H1 (cell line): ENCODE results near the gene TSHZ2. TPM values are rescaled to one million over a fixed set of nuclear protein-coding genes. Genes with fewer than 3 reads are reported as not detected.

ENCODE experiments used
- CTCF ChIA-PET: fragments of 300-600 bp; sonication (Branson Sonifier 250); formaldehyde crosslinking; loops from one replicate; lab custom pipeline; 2021; ENCODE audit not compliant: partially characterized antibody; lab: Charles Lee
- POLR2A ChIA-PET: fragments of 300-600 bp; sonication (Branson Sonifier 250); formaldehyde crosslinking; loops from one replicate; lab custom pipeline; 2021; ENCODE audit warnings: inconsistent platforms; ENCODE audit not compliant: partially characterized antibody; lab: Charles Lee
- DNase-seq, 2 experiments: peaks; one replicate each; pipeline versions ENCODE4 v3.0.0 to v3.0.0-alpha.2; 2010 to 2022; ENCODE audit warnings: low spot score in 2 of 2, low read depth in 1 of 2, mixed read lengths in 1 of 2
- FAIRE-seq: peaks from 2 replicates; lab custom pipeline; 2011; peaks lifted over from hg19 to GRCh38; lab: Jason Lieb, UNC
- H2AFZ ChIP-seq: 2 replicates; pipeline ENCODE4 v1.8.1; 2012; ENCODE audit warnings: low read length, inconsistent platforms
- H2AK5ac ChIP-seq: 2 replicates; pipeline ENCODE4 v1.6.1; 2013; ENCODE audit warnings: low read depth, low read length
- H2BK120ac ChIP-seq: replicated peaks from 2 replicates; pipeline ENCODE3; 2013; ENCODE audit warnings: low read depth, low read length, inconsistent platforms
- H2BK12ac ChIP-seq: 2 replicates; pipeline ENCODE4 v1.6.1; 2013; ENCODE audit warnings: low read depth, low read length
- H2BK15ac ChIP-seq: 2 replicates; pipeline ENCODE4 v1.6.1; 2013; ENCODE audit warnings: low read length
- H2BK20ac ChIP-seq: 2 replicates; pipeline ENCODE4 v1.6.1; 2013; ENCODE audit warnings: low read length
- H2BK5ac ChIP-seq: 2 replicates; pipeline ENCODE4 v1.6.1; 2013; ENCODE audit warnings: low read depth, low read length
- H3K14ac ChIP-seq: 2 replicates; pipeline ENCODE4 v1.6.1; 2013; ENCODE audit warnings: inconsistent platforms; ENCODE audit not compliant: insufficient read length
- H3K18ac ChIP-seq: 2 replicates; pipeline ENCODE4 v1.6.1; 2013; ENCODE audit warnings: low read length; ENCODE audit errors: extremely low read depth
- H3K23ac ChIP-seq: 2 replicates; pipeline ENCODE4 v1.6.1; 2013; ENCODE audit warnings: inconsistent platforms; ENCODE audit not compliant: insufficient read length
- H3K23me2 ChIP-seq: 2 replicates; pipeline ENCODE4 v1.6.1; 2013; ENCODE audit warnings: low read depth, low read length
- H3K27ac ChIP-seq: 2 replicates; pipeline ENCODE4 v1.6.1; 2011; ENCODE audit warnings: low read depth, low read length, inconsistent platforms
- H3K27me3 ChIP-seq, 4 experiments: replicated peaks in 1 of 4; 1 replicate in 1 of 4; 2 replicates in 3 of 4; pipeline versions ENCODE4 v1.6.1 to v1.8.1; 2011 to 2013; ENCODE audit warnings: low read length in 3 of 4, mild to moderate bottlenecking in 3 of 4, inconsistent platforms in 2 of 4, mixed read lengths in 2 of 4, moderate library complexity in 1 of 4; ENCODE audit not compliant: control insufficient read depth in 3 of 4, insufficient read depth in 3 of 4; ENCODE audit errors: extremely low read depth in 1 of 4
- H3K36me3 ChIP-seq, 4 experiments: 2 replicates each; pipeline versions ENCODE4 v1.6.1 to v1.8.1; 2011 to 2013; ENCODE audit warnings: mild to moderate bottlenecking in 4 of 4, low read length in 3 of 4, moderate library complexity in 2 of 4, control low read depth in 1 of 4, inconsistent platforms in 1 of 4; ENCODE audit not compliant: insufficient read depth in 4 of 4, control insufficient read depth in 2 of 4
- H3K4ac ChIP-seq: replicated peaks from 2 replicates; pipeline ENCODE3; 2013; ENCODE audit warnings: low read length, low read depth, mixed read lengths, inconsistent platforms; ENCODE audit not compliant: insufficient read length
- H3K4me1 ChIP-seq, 4 experiments: replicated peaks in 1 of 4; 1 replicate in 1 of 4; 2 replicates in 3 of 4; pipeline versions ENCODE4 v1.6.1 to v1.8.1; 2011 to 2013; ENCODE audit warnings: low read length in 3 of 4, inconsistent platforms in 2 of 4, mixed read lengths in 1 of 4; ENCODE audit not compliant: insufficient read depth in 4 of 4, control insufficient read depth in 3 of 4
- H3K4me2 ChIP-seq, 2 experiments: 2 replicates each; pipeline versions ENCODE4 v1.6.1 to v1.8.1; 2011 to 2013; ENCODE audit warnings: low read depth in 2 of 2, low read length in 2 of 2, control low read depth in 1 of 2, inconsistent platforms in 1 of 2, mild to moderate bottlenecking in 1 of 2; ENCODE audit not compliant: insufficient read depth in 1 of 2
- H3K4me3 ChIP-seq, 4 experiments: fragments of 200-600, 300-600 bp in 1 of 4; sonication (generic), shearing (Covaris generic), sonication (Bioruptor Twin) in 1 of 4; 2 replicates each; pipeline versions ENCODE4 v1.5.1 to v1.8.1; 2011 to 2016; ENCODE audit warnings: low read length in 4 of 4, low read depth in 3 of 4, control low read depth in 2 of 4, inconsistent platforms in 2 of 4, mild to moderate bottlenecking in 2 of 4, mixed read lengths in 1 of 4, moderate library complexity in 1 of 4; ENCODE audit not compliant: insufficient read depth in 2 of 4; ENCODE audit errors: extremely low read depth in 1 of 4
- H3K56ac ChIP-seq: replicated peaks from 2 replicates; pipeline ENCODE3; 2013; ENCODE audit warnings: low read depth, mild to moderate bottlenecking, mixed read lengths, low read length, inconsistent platforms; ENCODE audit not compliant: insufficient read length
- H3K79me1 ChIP-seq: 2 replicates; pipeline ENCODE4 v1.6.1; 2013; ENCODE audit warnings: low read depth, low read length, control low read depth
- H3K79me2 ChIP-seq, 2 experiments: 2 replicates each; pipeline versions ENCODE4 v1.6.1 to v1.8.1; 2012 to 2013; ENCODE audit warnings: low read length in 2 of 2, mild to moderate bottlenecking in 2 of 2, inconsistent platforms in 1 of 2; ENCODE audit not compliant: insufficient read depth in 2 of 2, control insufficient read depth in 1 of 2
- H3K9ac ChIP-seq, 4 experiments: replicated peaks in 1 of 4; 1 replicate in 1 of 4; 2 replicates in 3 of 4; pipeline versions ENCODE4 v1.6.1 to v1.8.1; 2011 to 2013; ENCODE audit warnings: low read depth in 3 of 4, low read length in 3 of 4, control low read depth in 2 of 4, mild to moderate bottlenecking in 2 of 4, moderate library complexity in 2 of 4, inconsistent platforms in 1 of 4; ENCODE audit errors: extremely low read depth in 1 of 4
- H3K9me3 ChIP-seq, 2 experiments: 2 replicates each; pipeline versions ENCODE4 v1.6.1 to v1.8.1; 2012 to 2013; ENCODE audit warnings: mild to moderate bottlenecking in 2 of 2, moderate library complexity in 2 of 2, control low read depth in 1 of 2, inconsistent platforms in 1 of 2, low read depth in 1 of 2, low read length in 1 of 2, mixed read lengths in 1 of 2; ENCODE audit not compliant: insufficient read depth in 2 of 2
- H4K20me1 ChIP-seq, 2 experiments: replicated peaks in 1 of 2; 2 replicates each; pipeline versions ENCODE3 to v1.8.1; 2011 to 2013; ENCODE audit warnings: inconsistent platforms in 2 of 2, low read length in 2 of 2, mild to moderate bottlenecking in 1 of 2; ENCODE audit not compliant: insufficient read depth in 2 of 2, control insufficient read depth in 1 of 2
- H4K5ac ChIP-seq: 2 replicates; pipeline ENCODE4 v1.6.1; 2013; ENCODE audit warnings: low read length, low read depth, mixed read lengths, inconsistent platforms; ENCODE audit not compliant: insufficient read length
- H4K8ac ChIP-seq: 2 replicates; pipeline ENCODE4 v1.8.0; 2013; ENCODE audit warnings: mild to moderate bottlenecking, moderate library complexity, low read length, inconsistent platforms; ENCODE audit not compliant: insufficient read depth; ENCODE audit errors: extremely low read depth
- H4K91ac ChIP-seq: replicated peaks from 2 replicates; pipeline ENCODE3; 2013; ENCODE audit warnings: low read length, mixed read lengths, inconsistent platforms; ENCODE audit not compliant: insufficient read length
- CHD1 ChIP-seq: IDR thresholded peaks from 2 replicates; pipeline ENCODE4 v1.6.1; 2012; ENCODE audit warnings: low read depth, low read length, improper control_type of control experiment
- CREB1 ChIP-seq: IDR thresholded peaks from 2 replicates; pipeline ENCODE4 v1.6.1; 2012; ENCODE audit warnings: inconsistent platforms
- CTBP2 ChIP-seq: IDR thresholded peaks from 2 replicates; pipeline ENCODE4 v1.7.0; 2011; ENCODE audit warnings: borderline replicate concordance, mild to moderate bottlenecking, moderate library complexity, mixed read lengths, low read length; ENCODE audit not compliant: insufficient read depth, insufficient read length
- EP300 ChIP-seq, 2 experiments: IDR thresholded peaks; 1 replicate in 1 of 2; 2 replicates in 1 of 2; pipeline ENCODE4 v1.6.1; 2011 to 2012; ENCODE audit warnings: low read depth in 2 of 2, low read length in 2 of 2, mild to moderate bottlenecking in 2 of 2, borderline replicate concordance in 1 of 2, inconsistent platforms in 1 of 2, moderate library complexity in 1 of 2
- HDAC2 ChIP-seq, 2 experiments: fragments of 300-600 bp in 1 of 2; sonication (generic) in 1 of 2; IDR thresholded peaks; 2 replicates each; pipeline ENCODE4 v1.6.1; 2011 to 2012; ENCODE audit warnings: low read depth in 2 of 2, low read length in 2 of 2, mild to moderate bottlenecking in 2 of 2, moderate library complexity in 2 of 2, borderline replicate concordance in 1 of 2, inconsistent platforms in 1 of 2
- PHF8 ChIP-seq: fragments of 200-600 bp; sonication (generic); conservative IDR thresholded peaks from 2 replicates; pipeline ENCODE4 v1.7.1; 2012; ENCODE audit warnings: low read depth, mild to moderate bottlenecking, inconsistent platforms, low read length, moderate library complexity
- RAD21 ChIP-seq, 2 experiments: IDR thresholded peaks in 1 of 2; conservative IDR thresholded peaks in 1 of 2; 2 replicates each; pipeline ENCODE4 v1.6.1; 2011; ENCODE audit warnings: low read depth in 2 of 2, low read length in 2 of 2, improper control_type of control experiment in 1 of 2, inconsistent platforms in 1 of 2, mild to moderate bottlenecking in 1 of 2, moderate library complexity in 1 of 2
- RBBP5 ChIP-seq: IDR thresholded peaks from 2 replicates; pipeline ENCODE4 v1.7.1; 2012; ENCODE audit warnings: low read depth, mild to moderate bottlenecking, inconsistent platforms, low read length, moderate library complexity, borderline replicate concordance
- RXRA ChIP-seq: IDR thresholded peaks from 2 replicates; pipeline ENCODE4 v1.6.1; 2011; ENCODE audit warnings: low read depth, mild to moderate bottlenecking, low read length, moderate library complexity; ENCODE audit not compliant: insufficient read depth
- SIN3A ChIP-seq, 2 experiments: IDR thresholded peaks in 1 of 2; conservative IDR thresholded peaks in 1 of 2; 2 replicates each; pipeline ENCODE4 v1.6.1; 2011 to 2012; ENCODE audit warnings: low read length in 2 of 2, improper control_type of control experiment in 1 of 2, low read depth in 1 of 2, mild to moderate bottlenecking in 1 of 2
- SP2 ChIP-seq: IDR thresholded peaks from 2 replicates; pipeline ENCODE4 v1.6.1; 2012; ENCODE audit warnings: mild to moderate bottlenecking, low read length, inconsistent platforms
- SRF ChIP-seq: IDR thresholded peaks from 2 replicates; pipeline ENCODE4 v1.6.1; 2011; ENCODE audit warnings: mild to moderate bottlenecking, low read depth, low read length, moderate library complexity
- TCF12 ChIP-seq: IDR thresholded peaks from 2 replicates; pipeline ENCODE4 v1.6.1; 2011; ENCODE audit warnings: low read depth, mild to moderate bottlenecking, low read length
- WGBS, 2 experiments: shearing (Covaris generic) in 1 of 2; methylation state at CpG; one replicate each; pipeline versions ENCODE4 v1.1.6 to v1.1.7; 2013 to 2015; ENCODE audit warnings: low lambda C conversion rate in 2 of 2, mixed read lengths in 2 of 2, inconsistent platforms in 1 of 2, low coverage in 1 of 2, missing lambda C conversion rate in 1 of 2; ENCODE audit not compliant: insufficient replicate concordance in 2 of 2, insufficient coverage in 1 of 2, insufficient read length in 1 of 2; ENCODE audit errors: extremely low coverage in 1 of 2, missing lambda C conversion rate in 1 of 2; 5-methylcytosine and 5-hydroxymethylcytosine counted together
- polyA plus RNA-seq, 7 experiments: library from polyadenylated mRNA; depleted of rRNA in 3 of 7; stranded (reverse) in 5 of 7; unstranded in 2 of 7; fragments of >200 nt in 5 of 7; fragments of 200-250 nt in 2 of 7; gene quantifications; 1 replicate in 5 of 7; 2 replicates in 1 of 7; 4 replicates in 1 of 7; pipeline versions ENCODE4 v1.2.1 to v1.2.3, GENCODE V29; 2011 to 2013; ENCODE audit warnings: missing spikeins in 2 of 7, mixed read lengths in 2 of 7
- total RNA-seq: library from RNA; stranded (reverse); fragmentation: NEBNext Ultra II Directional; extraction: Animal tissue kit (Norgen Biotek cat#: 25700); gene quantifications from 2 replicates; pipeline ENCODE4 v1.2.1, GENCODE V29; 2021

The TSHZ2 gene
- total and polyA plus RNA-seq, 2 of the 8 experiments (the other 6 are each of a cell fraction or from before 2014, with no cell fraction given): 0.14 to 0.30 TPM

GRCh38 chr20:52991830-52992229 is 19.7 kb downstream of the TSHZ2 start:
- H3K27ac ChIP-seq: no peak overlapping the region
- H3K27me3 ChIP-seq: no peaks in the 10 kb centered on the region
- H2AK5ac ChIP-seq: no peak overlapping the region
- DNase-seq (no peak), FAIRE-seq (no peak)
- no peak overlapping the region for H2BK20ac ChIP-seq
- H2BK12ac ChIP-seq: no peak overlapping the region
- no peak overlapping the region for H3K9ac ChIP-seq
- no peak overlapping the region for H3K14ac ChIP-seq
- no peaks in the 10 kb centered on the region for H3K4me1 ChIP-seq
- H3K79me1 ChIP-seq: no peaks in the 10 kb centered on the region
- no peak overlapping the region for H3K18ac ChIP-seq
- H3K4ac ChIP-seq: no peak overlapping the region
- H2AFZ ChIP-seq: no peak overlapping the region
- H3K9me3 ChIP-seq: no peaks in the 10 kb centered on the region
- no peak overlapping the region for H4K91ac ChIP-seq
- H3K36me3 ChIP-seq: no peaks in the 10 kb centered on the region
- H3K56ac ChIP-seq: no peak overlapping the region
- POLR2A ChIA-PET: no interaction called here
- CTCF ChIA-PET: interaction anchor here (0.7 to 1.1 kb wide), 2 partner anchors 217 to 244 kb away, joined by 3 read pairs; no protein-coding TSS in a partner anchor
- no peak overlapping the region for H2BK5ac ChIP-seq
- no peak overlapping the region for H3K4me3 ChIP-seq
- H2BK15ac ChIP-seq: no peak overlapping the region
- H2BK120ac ChIP-seq: no peak overlapping the region
- 90% methylated on average over 4 of the region's 4 CpGs; no CpG with 5 or more reads in 1 of the 2 experiments for WGBS, 2 experiments
- H3K23ac ChIP-seq: no peak overlapping the region
- no peaks in the 10 kb centered on the region for H3K79me2 ChIP-seq
- H4K5ac ChIP-seq: no peak overlapping the region
- peaks cover 3% of the 10 kb centered on the region; the same call in 1 of the 2 replicates for H3K23me2 ChIP-seq
- H4K20me1 ChIP-seq: no peaks in the 10 kb centered on the region
- H4K8ac ChIP-seq: no peak overlapping the region
- no peak overlapping the region for H3K4me2 ChIP-seq
- TF ChIP-seq TCF12: no peak
- TF ChIP-seq SP2: no peak
- no peak for TF ChIP-seq CHD1
- no peak for TF ChIP-seq CREB1
- no peak for TF ChIP-seq CTBP2
- no peak for TF ChIP-seq RXRA
- TF ChIP-seq HDAC2 (IDR thresholded peaks at IDR 0.05; ENCODE audit: borderline replicate concordance in 1 of 2, low read depth in 2 of 2, low read length in 2 of 2): no peak
- TF ChIP-seq SRF: no peak
- TF ChIP-seq PHF8: no peak
- no peak for TF ChIP-seq RAD21 (IDR thresholded peaks at IDR 0.05 in 1 of 2, conservative IDR thresholded peaks at IDR 0.05 in 1 of 2; ENCODE audit: low read depth in 2 of 2, low read length in 2 of 2)
- no peak for TF ChIP-seq SIN3A (conservative IDR thresholded peaks at IDR 0.05 in 1 of 2, IDR thresholded peaks at IDR 0.05 in 1 of 2; ENCODE audit: low read depth in 1 of 2, low read length in 2 of 2)
- no peak for TF ChIP-seq RBBP5
- TF ChIP-seq EP300 (IDR thresholded peaks at IDR 0.05; ENCODE audit: borderline replicate concordance in 1 of 2, low read depth in 2 of 2, low read length in 2 of 2): no peak
